DMS114 treated with DMSO at 0.1 percent for 48 hours (cell line): Measurements from ENCODE around the gene RNF115.
"Not testable (repeated sequence)": the region's sequence is repeated elsewhere in the genome, so short reads cannot be mapped to it uniquely, and the experiment has no call there.

ENCODE experiments used
- DNase-seq: peaks from one replicate; lab custom pipeline; 2025; ENCODE audit not compliant: unreplicated experiment; lab: John Stamatoyannopoulos, UW

Gene RNF115

GRCh38 chr1:145782272-145783099 is 41.4 kb downstream of the RNF115 start:
- no peak for DNase-seq

- DNase-seq: no peak
These were observed 45.8 kb downstream of the RNF115 start for GRCh38 chr1:145778146-145778540.

GRCh38 chr1:145777357-145778145 is 46.3 kb downstream of the RNF115 start:
- no peak for DNase-seq

GRCh38 chr1:145773423-145773822 is 50.5 kb downstream of the RNF115 start:
- no peak for DNase-seq

- DNase-seq: no peak
These were observed 52.8 kb downstream of the RNF115 start for GRCh38 chr1:145771056-145771455.

GRCh38 chr1:145768004-145768403 is 55.9 kb downstream of the RNF115 start:
- DNase-seq: not testable (repeated sequence)

- DNase-seq: not testable (repeated sequence)
These were observed 57.0 kb downstream of the RNF115 start for GRCh38 chr1:145766926-145767325.

GRCh38 chr1:145765585-145766360 is 58.1 kb downstream of the RNF115 start:
- DNase-seq: not testable (repeated sequence)

- DNase-seq: not testable (repeated sequence)
These were observed 58.8 kb downstream of the RNF115 start for GRCh38 chr1:145765127-145765526.

- DNase-seq: not testable (repeated sequence)
These were observed 59.5 kb downstream of the RNF115 start for GRCh38 chr1:145764231-145764940.

- DNase-seq: not testable (repeated sequence)
These were observed 61.9 kb downstream of the RNF115 start for GRCh38 chr1:145762001-145762400.

GRCh38 chr1:145761498-145761897 is 62.4 kb downstream of the RNF115 start:
- not testable (repeated sequence) for DNase-seq

GRCh38 chr1:145760395-145760949 is 63.4 kb downstream of the RNF115 start:
- not testable (repeated sequence) for DNase-seq

- no peak for DNase-seq
These were observed 64.2 kb downstream of the RNF115 start for GRCh38 chr1:145759721-145760120.

- DNase-seq: no peak
These were observed 65.3 kb downstream of the RNF115 start for GRCh38 chr1:145758575-145758974.

GRCh38 chr1:145758116-145758515 is 65.8 kb downstream of the RNF115 start:
- no peak for DNase-seq

GRCh38 chr1:145757420-145757819 is 66.5 kb downstream of the RNF115 start:
- DNase-seq: no peak

GRCh38 chr1:145751491-145752037 is 72.3 kb downstream of the RNF115 start:
- no peak for DNase-seq

GRCh38 chr1:145750426-145750825 is 73.5 kb downstream of the RNF115 start:
- DNase-seq: no peak
